Upper lobe of right lung (tissue), 1 donor: ENCODE measurements around the gene NOS1. TPM values are rescaled to one million over a fixed set of nuclear protein-coding genes. Genes with fewer than 3 reads are reported as not detected.

Experiments used
- ATAC-seq: fragments of 200-7000 bp; cut with Tn5 transposase; one replicate; pipeline ENCODE4 v1.9.1; 2020; ENCODE audit warnings: mild to moderate bottlenecking, moderate library complexity
- DNase-seq: peaks from one replicate; pipeline ENCODE4 v3.0.0-alpha.2; 2020
- H3K27ac ChIP-seq: fragments of 200-600 bp; one replicate; pipeline ENCODE4 v1.8.0; 2022
- H3K27me3 ChIP-seq: fragments of 200-600 bp; one replicate; pipeline ENCODE4 v1.8.0; 2022; ENCODE audit warnings: mild to moderate bottlenecking
- H3K36me3 ChIP-seq: fragments of 200-600 bp; one replicate; pipeline ENCODE4 v1.8.0; 2022
- H3K4me1 ChIP-seq: fragments of 200-600 bp; one replicate; pipeline ENCODE4 v1.8.0; 2022
- H3K4me3 ChIP-seq: fragments of 200-600 bp; one replicate; pipeline ENCODE4 v1.8.0; 2022; ENCODE audit warnings: mild to moderate bottlenecking
- H3K9me3 ChIP-seq: fragments of 200-600 bp; one replicate; pipeline ENCODE4 v1.8.0; 2022
- intact Hi-C: fragments of 100-400 bp; cut with DNase I; formaldehyde crosslinking; loops from one replicate; pipeline ENCODE4 v1.11.0; 2022
- total RNA-seq: library from RNA; stranded (reverse); fragmentation: NEBNext Ultra II Directional; extraction: Animal tissue kit (Norgen Biotek cat#: 25700); gene quantifications from one replicate; pipeline ENCODE4 v1.2.1, GENCODE V29; 2021
- TF ChIP-seq, protein P1 (sequence below): fragments of 200-600 bp; IDR thresholded peaks from one replicate; pipeline ENCODE4 v1.8.0; 2022; ENCODE audit warnings: antibody characterized with exemption
- donor health status: DM: no; HTN: yes; CAD: no; lungs with severe emphysema.

Gene NOS1
- total RNA-seq, 1 donor from 2014 or later: 4.9 TPM

DNA sequence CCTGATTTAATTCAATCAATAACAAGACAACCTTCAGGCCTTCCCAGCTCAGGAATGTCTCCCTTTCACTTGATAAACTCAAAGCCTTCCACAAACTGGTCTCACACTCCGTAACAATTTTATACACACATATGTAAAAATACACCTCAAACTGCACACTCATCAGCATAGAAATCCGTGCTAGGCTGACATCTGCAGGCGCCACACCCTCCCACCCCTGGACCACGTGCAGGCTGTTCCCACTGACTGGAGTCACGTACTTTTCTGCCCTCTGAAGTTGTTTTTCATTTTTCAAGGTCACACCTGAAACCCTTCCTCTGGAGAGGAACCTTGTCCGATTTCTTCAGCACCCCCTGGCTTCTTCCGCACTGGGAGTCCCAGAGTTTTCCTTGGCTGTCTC lies 198.8 kb downstream of the NOS1 start:
- peaks cover 100% of the 10 kb centered on the region for H3K36me3 ChIP-seq
- H3K4me3 ChIP-seq: no peak overlapping the region
- H3K9me3 ChIP-seq: no peaks in the 10 kb centered on the region
- intact Hi-C loops: no loop called here
- DNase-seq (no peak), ATAC-seq (no peak)
- no peaks in the 10 kb centered on the region for H3K4me1 ChIP-seq
- H3K27me3 ChIP-seq: no peaks in the 10 kb centered on the region
- TF ChIP-seq, protein P1, sequence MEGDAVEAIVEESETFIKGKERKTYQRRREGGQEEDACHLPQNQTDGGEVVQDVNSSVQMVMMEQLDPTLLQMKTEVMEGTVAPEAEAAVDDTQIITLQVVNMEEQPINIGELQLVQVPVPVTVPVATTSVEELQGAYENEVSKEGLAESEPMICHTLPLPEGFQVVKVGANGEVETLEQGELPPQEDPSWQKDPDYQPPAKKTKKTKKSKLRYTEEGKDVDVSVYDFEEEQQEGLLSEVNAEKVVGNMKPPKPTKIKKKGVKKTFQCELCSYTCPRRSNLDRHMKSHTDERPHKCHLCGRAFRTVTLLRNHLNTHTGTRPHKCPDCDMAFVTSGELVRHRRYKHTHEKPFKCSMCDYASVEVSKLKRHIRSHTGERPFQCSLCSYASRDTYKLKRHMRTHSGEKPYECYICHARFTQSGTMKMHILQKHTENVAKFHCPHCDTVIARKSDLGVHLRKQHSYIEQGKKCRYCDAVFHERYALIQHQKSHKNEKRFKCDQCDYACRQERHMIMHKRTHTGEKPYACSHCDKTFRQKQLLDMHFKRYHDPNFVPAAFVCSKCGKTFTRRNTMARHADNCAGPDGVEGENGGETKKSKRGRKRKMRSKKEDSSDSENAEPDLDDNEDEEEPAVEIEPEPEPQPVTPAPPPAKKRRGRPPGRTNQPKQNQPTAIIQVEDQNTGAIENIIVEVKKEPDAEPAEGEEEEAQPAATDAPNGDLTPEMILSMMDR: no peak
- H3K27ac ChIP-seq: no peak overlapping the region

DNA sequence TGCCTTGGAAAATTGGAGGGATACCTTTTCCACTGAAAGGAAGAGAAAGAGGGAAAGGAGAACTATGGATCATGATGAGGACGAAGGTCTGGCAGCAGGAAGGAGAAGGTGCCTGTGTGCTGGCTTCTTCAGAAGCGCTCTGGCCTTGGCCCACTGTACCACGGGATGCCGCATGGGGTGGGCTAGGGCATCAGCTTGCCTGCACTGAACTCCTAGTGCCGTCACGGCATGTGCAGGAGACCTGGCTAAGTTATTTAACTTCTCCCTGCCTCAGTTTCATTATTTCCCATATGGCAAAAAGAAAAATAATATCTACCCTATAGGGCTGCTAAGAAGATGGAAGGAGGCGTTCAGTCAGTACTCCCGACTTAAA lies 199.3 kb downstream of the NOS1 start:
- Histone ChIP-seq H3K27me3 (no peaks in the 10 kb centered on the region), H3K4me1 (no peaks in the 10 kb centered on the region), H3K36me3 (peaks cover 100% of the 10 kb centered on the region), H3K4me3 (no peak overlapping the region), H3K9me3 (no peaks in the 10 kb centered on the region), H3K27ac (no peak overlapping the region)
- TF ChIP-seq, protein P1: no peak
- intact Hi-C loops: no loop called here
- ATAC-seq (no peak), DNase-seq (no peak)

DNA sequence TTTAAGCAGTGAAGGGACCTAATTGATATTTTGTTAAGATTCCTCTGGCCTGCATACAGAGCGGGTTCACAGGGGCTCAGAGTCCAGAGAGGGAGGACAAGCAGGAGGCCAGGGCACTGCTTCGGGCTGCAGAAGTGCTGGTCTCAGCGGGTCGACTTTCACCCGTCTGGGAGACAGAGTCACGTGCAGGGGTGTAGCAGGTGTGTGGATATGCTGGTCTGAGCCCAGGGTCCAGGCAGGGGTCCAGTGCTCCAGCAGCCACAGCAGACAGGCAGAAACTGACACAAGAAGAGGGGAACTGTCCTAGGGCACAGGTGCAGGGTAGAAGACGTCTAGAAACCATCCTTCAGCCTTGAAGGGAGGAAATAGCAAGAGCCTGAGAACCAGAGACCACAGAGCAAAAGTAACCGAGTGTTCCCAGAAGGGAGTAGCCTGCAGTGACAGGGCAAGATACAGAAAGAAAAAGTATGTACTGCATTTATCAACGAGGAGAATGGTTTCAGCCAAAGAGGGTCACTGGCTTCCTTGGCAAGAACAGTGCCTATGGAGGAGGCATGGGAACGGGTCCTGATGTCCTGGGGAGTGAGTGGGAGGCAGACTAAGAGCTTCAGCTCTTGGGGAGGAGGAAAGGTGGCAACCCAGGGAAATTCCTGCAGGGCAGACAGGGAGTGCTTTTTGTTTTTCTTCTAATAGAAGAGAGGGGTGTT lies 199.8 kb downstream of the NOS1 start:
- H3K4me1 ChIP-seq: no peaks in the 10 kb centered on the region
- DNase-seq (no peak), ATAC-seq (peak; percentile 34)
- peaks cover 100% of the 10 kb centered on the region for H3K36me3 ChIP-seq
- H3K27ac ChIP-seq: no peak overlapping the region
- no peaks in the 10 kb centered on the region for H3K27me3 ChIP-seq
- H3K4me3 ChIP-seq: no peak overlapping the region
- TF ChIP-seq, protein P1: no peak
- no peaks in the 10 kb centered on the region for H3K9me3 ChIP-seq
- intact Hi-C loops: no loop called here

DNA sequence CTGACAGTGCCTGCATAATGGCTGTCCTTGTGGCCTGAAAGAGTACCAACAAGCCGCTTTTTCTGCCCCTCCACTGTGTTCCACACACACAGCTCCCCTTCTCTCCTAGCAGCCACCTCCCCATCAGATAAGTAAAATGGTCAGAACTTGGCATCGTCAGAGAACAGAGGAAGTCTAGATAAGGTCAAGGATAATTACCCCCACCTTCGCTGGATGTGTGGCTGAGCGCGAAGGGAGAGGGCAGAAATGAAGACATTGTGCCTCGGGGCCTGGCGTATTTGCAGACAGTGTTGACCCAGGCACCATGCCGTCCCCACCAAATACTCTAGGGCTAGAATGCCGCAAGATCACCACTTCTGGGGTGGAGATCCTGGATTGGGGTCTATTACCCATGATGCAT lies 201.8 kb downstream of the NOS1 start:
- intact Hi-C loops: loop anchor here (10.0 kb wide), 1 partner anchor 135 kb away; no protein-coding TSS in a partner anchor
- no peak overlapping the region for H3K27ac ChIP-seq
- peaks cover 100% of the 10 kb centered on the region for H3K36me3 ChIP-seq
- no peaks in the 10 kb centered on the region for H3K9me3 ChIP-seq
- H3K4me1 ChIP-seq: no peaks in the 10 kb centered on the region
- H3K4me3 ChIP-seq: no peak overlapping the region
- TF ChIP-seq, protein P1: no peak
- DNase-seq: no peak
- no peak for ATAC-seq
- no peaks in the 10 kb centered on the region for H3K27me3 ChIP-seq

DNA sequence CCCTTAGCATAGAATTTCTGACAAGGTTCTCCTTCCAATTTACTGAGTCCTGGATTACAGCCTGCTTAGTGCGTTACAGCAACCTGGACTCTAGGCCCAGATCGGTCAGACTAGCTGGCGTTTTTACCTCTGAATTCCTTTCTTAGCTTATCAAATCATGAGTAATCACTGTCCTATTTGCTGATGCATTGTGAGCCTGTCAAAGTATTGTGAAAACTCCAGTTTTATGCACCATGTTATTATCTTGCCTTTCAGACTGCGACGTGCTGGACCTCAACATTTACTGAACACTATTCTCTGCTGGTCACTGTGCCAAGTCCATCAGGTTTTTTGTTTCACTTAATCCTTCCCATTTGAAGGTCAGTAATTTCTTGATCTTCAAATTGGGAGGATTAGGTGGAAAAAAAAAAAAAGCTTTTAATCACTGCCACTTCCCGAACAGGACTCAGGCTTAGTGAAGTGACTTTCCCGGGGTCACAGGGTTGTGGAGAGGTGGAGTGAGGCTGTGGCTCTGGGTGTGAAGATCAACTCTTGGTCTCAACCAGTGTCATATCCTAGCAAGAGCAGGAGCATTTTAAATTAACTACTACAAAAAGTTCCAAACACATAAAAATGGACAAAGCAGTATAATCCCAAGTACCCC lies 202.4 kb downstream of the NOS1 start:
- ATAC-seq (no peak), DNase-seq (no peak)
- H3K4me1 ChIP-seq: no peaks in the 10 kb centered on the region
- no peaks in the 10 kb centered on the region for H3K27me3 ChIP-seq
- no peak overlapping the region for H3K27ac ChIP-seq
- H3K36me3 ChIP-seq: peaks cover 100% of the 10 kb centered on the region
- TF ChIP-seq, protein P1: no peak
- H3K9me3 ChIP-seq: no peaks in the 10 kb centered on the region
- no peak overlapping the region for H3K4me3 ChIP-seq
- intact Hi-C loops: loop anchor here (10.0 kb wide), 1 partner anchor 134 kb away; no protein-coding TSS in a partner anchor

Other genes with a start within 250 kb of the NOS1 start
- 41.4 TPM for gene FBXO21, start 171.2 kb downstream of the NOS1 start, total RNA-seq